Omental fat pad (tissue), 4 donors: ENCODE data around the gene GPR21. TPM values are rescaled to one million over a fixed set of nuclear protein-coding genes. Genes with fewer than 3 reads are reported as not detected.

Source experiments
- ATAC-seq: fragments of 150-250 bp; one replicate; pipeline ENCODE4 v1.9.1; 2016; ENCODE audit warnings: mild to moderate bottlenecking, moderate library complexity; ENCODE audit not compliant: low FRiP score
- DNase-seq: peaks from one replicate; pipeline ENCODE4 v3.0.0-alpha.2; 2019; ENCODE audit warnings: low spot score
- CTCF ChIP-seq, 3 donors: fragments of 450-650 bp; IDR thresholded peaks; one replicate each; pipeline ENCODE4 v1.5.1; 2016 to 2017; ENCODE audit warnings: antibody characterized with exemption in 3 of 3, mild to moderate bottlenecking in 3 of 3, moderate library complexity in 2 of 3
- total RNA-seq, 4 donors: library from RNA; depleted of rRNA; stranded (reverse); fragments of >200 nt; gene quantifications; one replicate each; pipeline ENCODE4 v1.1.0, GENCODE V29; 2016

Gene GPR21
- total RNA-seq, 4 donors from 2014 or later: 1.7 to 2.3 TPM; not detected in 2

GRCh38 chr9:123062351-123063176, 29.1 kb downstream of the GPR21 start:
- no peak for TF ChIP-seq CTCF (IDR thresholded peaks at IDR 0.05)
- ATAC-seq (peak; percentile 45), DNase-seq (no peak)

- ATAC-seq (no peak), DNase-seq (no peak)
- no peak for TF ChIP-seq CTCF (IDR thresholded peaks at IDR 0.05)
These were observed 29.7 kb downstream of the GPR21 start for GRCh38 chr9:123063177-123063598.

- ATAC-seq: no peak
- no peak for TF ChIP-seq CTCF (IDR thresholded peaks at IDR 0.05)
- DNase-seq: no peak
These were observed 30.4 kb downstream of the GPR21 start for GRCh38 chr9:123063896-123064295.

- no peak for ATAC-seq
- DNase-seq: no peak
- no peak for TF ChIP-seq CTCF (IDR thresholded peaks at IDR 0.05)
These were observed 31.2 kb downstream of the GPR21 start for GRCh38 chr9:123064716-123065115.

- ATAC-seq (no peak), DNase-seq (no peak)
- TF ChIP-seq CTCF (IDR thresholded peaks at IDR 0.05): no peak
These were observed 31.7 kb downstream of the GPR21 start for GRCh38 chr9:123065196-123065595.

DNA sequence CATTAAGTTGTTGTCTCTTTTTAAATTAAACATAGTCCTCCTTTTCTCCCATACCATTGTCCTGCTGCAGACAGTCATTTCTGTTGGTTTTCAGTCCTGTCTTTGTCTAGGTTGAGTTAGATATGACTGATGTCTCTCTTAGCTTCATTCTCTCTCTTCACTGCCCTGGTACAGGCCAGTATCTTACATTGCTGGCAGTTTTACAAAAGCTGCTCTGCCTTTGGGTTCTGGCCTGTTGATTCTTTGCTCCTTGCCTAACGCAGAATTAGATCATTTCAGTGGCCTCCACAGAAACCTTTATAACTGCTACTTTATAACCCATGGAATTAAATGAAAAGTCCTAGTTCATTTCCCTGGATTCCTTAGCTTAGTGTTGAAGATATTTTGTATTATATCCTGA, 33.7 kb downstream of the GPR21 start:
- DNase-seq (no peak), ATAC-seq (no peak)
- no peak for TF ChIP-seq CTCF (IDR thresholded peaks at IDR 0.05)

DNA sequence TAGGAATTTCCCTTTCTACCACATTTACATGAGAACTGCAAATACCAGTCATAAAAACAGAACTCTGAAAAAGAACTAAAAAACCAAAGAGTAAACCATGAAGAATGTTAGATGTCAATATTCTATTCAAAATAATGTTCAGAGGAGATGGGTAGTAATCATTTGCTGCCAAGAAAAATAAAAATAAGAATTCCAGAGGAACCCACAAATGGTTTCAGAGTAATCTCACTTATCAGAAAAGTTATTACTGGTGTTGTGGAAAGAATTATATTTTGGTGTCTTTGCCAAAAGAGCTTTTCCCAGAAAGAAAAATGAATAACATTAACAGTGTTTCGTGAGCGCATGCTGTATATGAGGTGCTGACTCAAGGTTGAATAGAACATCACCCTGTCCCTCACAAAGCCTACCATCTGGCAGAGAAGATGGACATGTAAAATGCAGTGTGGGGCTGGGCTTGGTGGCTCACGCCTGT, 35.6 kb downstream of the GPR21 start:
- TF ChIP-seq CTCF (IDR thresholded peaks at IDR 0.05): no peak
- no peak for DNase-seq
- peak; percentile 82 for ATAC-seq
